KOPT-K1 (cell line): ENCODE measurements around the gene STOX2.

Experiments used
- H3K27ac ChIP-seq: fragments of 200-600 bp; sonication (generic); 2 replicates; pipeline ENCODE4 v1.5.1; 2016; ENCODE audit warnings: antibody characterized with exemption, mild to moderate bottlenecking, low read depth, low read length; ENCODE audit not compliant: poor library complexity, severe bottlenecking
- H3K36me3 ChIP-seq: fragments of 200-600 bp; sonication (generic); 2 replicates; pipeline ENCODE4 v1.5.1; 2017; ENCODE audit warnings: antibody characterized with exemption, mild to moderate bottlenecking, low read length, moderate library complexity; ENCODE audit not compliant: insufficient read depth
- H3K9me3 ChIP-seq: fragments of 200-600 bp; sonication (generic); 2 replicates; pipeline ENCODE4 v1.5.1; 2017; ENCODE audit warnings: antibody characterized with exemption, low read length, mild to moderate bottlenecking; ENCODE audit not compliant: insufficient read depth, poor library complexity, severe bottlenecking

Gene STOX2

GRCh38 chr4:184000457-184001396 lies 95.6 kb downstream of the STOX2 start:
- Histone ChIP-seq H3K36me3 (no peaks in the 10 kb centered on the region), H3K27ac (no peak overlapping the region), H3K9me3 (peaks cover 12% of the 10 kb centered on the region)

GRCh38 chr4:184003433-184003832 lies 98.3 kb downstream of the STOX2 start:
- no peaks in the 10 kb centered on the region for H3K36me3 ChIP-seq
- H3K9me3 ChIP-seq = peaks cover 12% of the 10 kb centered on the region
- no peak overlapping the region for H3K27ac ChIP-seq

- Histone ChIP-seq H3K9me3 (no peaks in the 10 kb centered on the region), H3K36me3 (no peaks in the 10 kb centered on the region), H3K27ac (no peak overlapping the region)
These were observed 102.8 kb downstream of the STOX2 start for GRCh38 chr4:184007891-184008290.

- no peaks in the 10 kb centered on the region for H3K9me3 ChIP-seq
- no peaks in the 10 kb centered on the region for H3K36me3 ChIP-seq
- H3K27ac ChIP-seq = no peak overlapping the region
These were observed 105.6 kb downstream of the STOX2 start for GRCh38 chr4:184010696-184011095.

GRCh38 chr4:184011826-184012380 lies 106.8 kb downstream of the STOX2 start:
- Histone ChIP-seq H3K36me3 (no peaks in the 10 kb centered on the region), H3K9me3 (no peaks in the 10 kb centered on the region), H3K27ac (no peak overlapping the region)

GRCh38 chr4:184012937-184013336 lies 107.8 kb downstream of the STOX2 start:
- Histone ChIP-seq H3K9me3 (no peaks in the 10 kb centered on the region), H3K36me3 (no peaks in the 10 kb centered on the region), H3K27ac (peak overlapping the region; percentile 1)

GRCh38 chr4:184014301-184014700 lies 109.2 kb downstream of the STOX2 start:
- H3K36me3 ChIP-seq = no peaks in the 10 kb centered on the region
- H3K9me3 ChIP-seq = no peaks in the 10 kb centered on the region
- no peak overlapping the region for H3K27ac ChIP-seq

GRCh38 chr4:184016759-184017668 lies 111.9 kb downstream of the STOX2 start:
- Histone ChIP-seq H3K36me3 (no peaks in the 10 kb centered on the region), H3K9me3 (no peaks in the 10 kb centered on the region), H3K27ac (no peak overlapping the region)

GRCh38 chr4:184019076-184019475 lies 114.0 kb downstream of the STOX2 start:
- H3K9me3 ChIP-seq = no peaks in the 10 kb centered on the region
- no peak overlapping the region for H3K27ac ChIP-seq
- no peaks in the 10 kb centered on the region for H3K36me3 ChIP-seq

GRCh38 chr4:184019667-184020623 lies 114.8 kb downstream of the STOX2 start:
- Histone ChIP-seq H3K27ac (no peak overlapping the region), H3K36me3 (no peaks in the 10 kb centered on the region)

GRCh38 chr4:184021389-184021788 lies 116.3 kb downstream of the STOX2 start:
- no peak overlapping the region for H3K27ac ChIP-seq
- H3K36me3 ChIP-seq = no peaks in the 10 kb centered on the region
- H3K9me3 ChIP-seq = no peaks in the 10 kb centered on the region

More at GRCh38 chr4:184019667-184020623, 114.8 kb downstream of the STOX2 start:
- no peaks in the 10 kb centered on the region for H3K9me3 ChIP-seq

GRCh38 chr4:184022679-184023383 lies 117.7 kb downstream of the STOX2 start:
- no peaks in the 10 kb centered on the region for H3K36me3 ChIP-seq
- no peaks in the 10 kb centered on the region for H3K9me3 ChIP-seq
- no peak overlapping the region for H3K27ac ChIP-seq

- Histone ChIP-seq H3K27ac (no peak overlapping the region), H3K9me3 (no peaks in the 10 kb centered on the region), H3K36me3 (no peaks in the 10 kb centered on the region)
These were observed 119.5 kb downstream of the STOX2 start for GRCh38 chr4:184024637-184025036.
